ENCODE measurements around the gene ATP2B2.

Gene ATP2B2

DNA sequence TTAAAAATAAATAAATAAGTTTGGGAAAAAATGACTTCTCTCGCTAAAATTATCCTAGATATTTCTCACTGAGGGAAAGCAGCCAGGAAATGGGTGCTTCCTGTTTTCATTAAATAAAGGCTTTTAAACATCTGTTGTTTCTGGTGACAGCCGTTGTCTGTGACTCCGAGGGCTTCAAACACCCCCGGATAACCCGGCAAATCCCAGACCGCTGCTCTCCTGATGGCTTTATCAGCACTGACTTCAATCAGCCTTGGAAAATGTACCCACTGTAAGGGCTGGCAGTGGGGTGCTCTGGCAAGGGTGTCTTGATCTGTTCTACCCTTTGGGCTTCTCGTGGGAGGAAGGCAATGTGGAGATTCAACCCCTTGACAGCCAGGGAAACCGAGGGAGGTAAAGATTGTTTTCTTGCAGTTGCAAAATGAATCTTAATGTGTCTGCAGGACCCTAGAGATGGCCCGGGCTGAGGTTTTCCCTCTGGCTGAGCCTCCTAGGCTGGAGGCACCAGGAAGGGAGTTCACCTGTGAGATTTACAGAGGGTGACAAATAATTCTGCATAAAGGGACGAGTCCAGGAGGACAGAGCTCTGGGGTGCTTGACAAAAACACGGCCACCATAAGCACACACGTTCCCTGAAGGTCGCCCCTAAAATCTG, 150.9 kb downstream of the ATP2B2 start:
- H3K4me3 ChIP-seq (ENCODE audit: low read depth, low read length), result no peak overlapping the region
- DNase-seq (ENCODE audit: low read depth), result no peak
- TF ChIP-seq, protein P1, sequence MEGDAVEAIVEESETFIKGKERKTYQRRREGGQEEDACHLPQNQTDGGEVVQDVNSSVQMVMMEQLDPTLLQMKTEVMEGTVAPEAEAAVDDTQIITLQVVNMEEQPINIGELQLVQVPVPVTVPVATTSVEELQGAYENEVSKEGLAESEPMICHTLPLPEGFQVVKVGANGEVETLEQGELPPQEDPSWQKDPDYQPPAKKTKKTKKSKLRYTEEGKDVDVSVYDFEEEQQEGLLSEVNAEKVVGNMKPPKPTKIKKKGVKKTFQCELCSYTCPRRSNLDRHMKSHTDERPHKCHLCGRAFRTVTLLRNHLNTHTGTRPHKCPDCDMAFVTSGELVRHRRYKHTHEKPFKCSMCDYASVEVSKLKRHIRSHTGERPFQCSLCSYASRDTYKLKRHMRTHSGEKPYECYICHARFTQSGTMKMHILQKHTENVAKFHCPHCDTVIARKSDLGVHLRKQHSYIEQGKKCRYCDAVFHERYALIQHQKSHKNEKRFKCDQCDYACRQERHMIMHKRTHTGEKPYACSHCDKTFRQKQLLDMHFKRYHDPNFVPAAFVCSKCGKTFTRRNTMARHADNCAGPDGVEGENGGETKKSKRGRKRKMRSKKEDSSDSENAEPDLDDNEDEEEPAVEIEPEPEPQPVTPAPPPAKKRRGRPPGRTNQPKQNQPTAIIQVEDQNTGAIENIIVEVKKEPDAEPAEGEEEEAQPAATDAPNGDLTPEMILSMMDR (IDR thresholded peaks at IDR 0.05; ENCODE audit: low read depth, low read length, missing control alignments), result no peak

DNA sequence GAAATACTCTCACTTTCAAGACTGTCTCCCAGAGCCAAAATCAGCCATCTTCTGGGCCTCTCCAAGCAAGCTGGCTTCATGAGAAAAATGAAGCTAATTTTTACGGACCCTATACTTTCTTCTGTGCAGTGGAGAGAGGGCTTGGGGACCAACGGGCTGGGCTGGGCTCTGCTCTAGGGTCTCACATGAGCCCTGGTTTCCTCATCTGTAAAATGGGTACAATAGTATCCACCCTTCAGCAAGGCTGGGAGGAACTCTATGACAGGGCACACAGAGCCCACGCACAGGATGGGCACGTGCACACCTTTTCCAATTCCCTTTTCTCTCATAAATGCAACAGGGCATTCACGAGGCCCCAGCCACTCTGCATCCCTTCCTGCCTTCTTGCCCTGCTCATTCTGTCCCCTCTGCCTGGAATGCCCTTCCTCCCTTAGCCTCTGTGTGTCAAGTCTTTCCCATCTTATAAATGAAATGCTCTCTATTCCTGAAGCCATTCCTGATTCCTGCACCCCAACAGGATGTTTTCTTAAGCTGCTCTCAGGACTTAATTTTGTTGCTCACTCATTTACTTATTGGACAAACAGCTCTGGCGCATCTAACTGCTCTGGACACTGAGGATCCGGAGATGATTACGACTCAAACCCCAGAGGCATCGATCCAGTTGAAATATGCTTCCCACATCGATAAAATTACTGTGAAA, 151.6 kb downstream of the ATP2B2 start:
- H3K4me3 ChIP-seq (ENCODE audit: low read depth, low read length), result no peak overlapping the region
- no peak for DNase-seq (ENCODE audit: low read depth)
- TF ChIP-seq, protein P1 (IDR thresholded peaks at IDR 0.05; ENCODE audit: low read depth, low read length, missing control alignments), result no peak

DNA sequence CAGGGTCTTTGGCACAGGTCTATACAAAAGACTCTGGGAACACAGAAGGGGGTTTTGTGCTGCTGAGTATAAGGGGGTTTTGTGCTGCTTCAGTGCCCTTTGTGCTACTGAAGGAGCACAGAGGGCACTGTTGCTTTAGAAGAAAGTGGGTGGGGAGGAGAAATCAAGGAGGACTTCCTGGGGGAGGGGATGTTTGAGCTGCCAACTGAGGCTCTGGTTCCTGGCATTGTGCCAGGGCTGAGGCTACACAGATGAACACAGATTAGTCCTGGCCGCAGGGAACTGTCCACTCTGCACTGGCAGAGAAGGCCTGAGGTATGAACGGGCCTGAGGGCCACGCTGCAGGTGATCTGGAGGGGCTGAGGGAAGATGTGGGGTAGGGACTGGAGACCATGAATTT, 152.2 kb downstream of the ATP2B2 start:
- TF ChIP-seq, protein P1 (IDR thresholded peaks at IDR 0.05; ENCODE audit: low read depth, low read length, missing control alignments), result no peak
- H3K4me3 ChIP-seq (ENCODE audit: low read depth, low read length), result no peak overlapping the region
- no peak for DNase-seq (ENCODE audit: low read depth)

DNA sequence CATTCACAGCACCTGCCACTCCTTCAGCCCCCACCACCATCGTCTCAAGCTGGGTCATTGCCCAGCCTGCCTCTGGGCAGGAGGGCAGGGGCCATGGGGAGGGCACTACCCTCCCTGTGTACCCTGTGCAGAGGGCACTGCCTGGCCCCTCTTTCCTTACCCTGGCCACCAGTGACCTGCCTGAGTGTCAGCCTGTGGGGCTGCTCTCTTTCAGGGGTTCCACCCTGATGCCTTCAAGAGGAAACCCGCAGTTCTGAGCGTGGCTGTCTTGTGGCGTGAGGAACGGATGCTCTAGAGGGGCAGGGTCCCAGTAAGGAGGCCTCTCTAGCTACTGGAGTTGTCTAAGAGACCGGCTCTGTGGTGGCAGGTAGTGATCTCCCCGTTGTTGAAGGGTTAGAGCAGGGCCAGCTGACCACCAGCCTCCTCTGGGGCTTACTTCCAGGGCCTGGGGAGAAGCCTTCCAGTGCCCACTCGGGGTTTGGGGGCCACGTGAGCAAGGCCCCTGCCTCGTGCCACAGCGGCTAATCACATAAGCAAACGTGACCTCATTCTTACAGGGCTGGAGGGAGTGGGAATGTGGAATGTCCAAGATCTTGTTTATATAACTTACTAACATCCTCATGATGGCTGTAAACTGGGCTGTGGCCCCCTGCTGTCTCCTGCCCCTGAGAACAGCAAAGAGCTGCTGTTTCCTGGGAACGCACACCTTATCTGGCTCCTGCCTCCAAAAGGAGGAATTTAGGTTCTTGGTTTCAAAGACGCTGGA, 153.1 kb downstream of the ATP2B2 start:
- TF ChIP-seq, protein P1 (IDR thresholded peaks at IDR 0.05; ENCODE audit: low read depth, low read length, missing control alignments), result no peak
- no peak for DNase-seq (ENCODE audit: low read depth)
- H3K4me3 ChIP-seq (ENCODE audit: low read depth, low read length), result no peak overlapping the region

DNA sequence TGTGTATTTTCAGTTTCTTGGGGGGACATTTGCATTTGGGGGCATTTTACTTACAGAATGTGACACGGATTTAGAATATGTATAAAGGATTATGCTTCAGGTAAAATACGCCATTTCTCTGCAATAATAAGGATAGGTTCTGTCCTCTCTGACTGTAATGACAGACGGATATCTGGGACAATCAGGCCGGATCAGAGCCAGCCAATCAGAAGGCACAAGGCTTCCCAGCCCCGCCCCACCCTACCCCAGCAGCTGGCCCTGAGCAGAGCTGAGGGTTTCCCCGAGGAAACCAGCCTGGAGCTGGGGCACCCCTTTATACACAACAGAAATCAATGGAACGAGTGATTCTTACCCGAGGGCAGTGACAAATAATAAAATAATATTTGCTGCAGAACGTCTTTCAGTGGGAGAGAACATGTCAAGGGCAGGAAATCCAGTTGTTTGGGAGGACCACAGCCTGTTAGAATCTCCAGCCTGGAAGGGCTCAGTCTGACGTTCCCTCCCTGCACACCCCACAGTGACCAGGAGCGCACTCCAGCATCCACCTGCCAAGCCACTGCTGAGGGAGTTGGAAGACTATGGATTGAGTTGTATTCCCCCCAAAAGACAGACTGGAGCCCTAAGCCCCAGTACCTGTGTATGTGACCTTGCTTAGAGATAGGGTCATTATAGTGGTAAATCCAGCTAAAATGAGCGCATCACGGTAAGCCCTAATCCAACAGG, 154.2 kb downstream of the ATP2B2 start:
- TF ChIP-seq, protein P1 (IDR thresholded peaks at IDR 0.05; ENCODE audit: low read depth, low read length, missing control alignments), result no peak
- no peak for DNase-seq (ENCODE audit: low read depth)
- H3K4me3 ChIP-seq (ENCODE audit: low read depth, low read length), result no peak overlapping the region

DNA sequence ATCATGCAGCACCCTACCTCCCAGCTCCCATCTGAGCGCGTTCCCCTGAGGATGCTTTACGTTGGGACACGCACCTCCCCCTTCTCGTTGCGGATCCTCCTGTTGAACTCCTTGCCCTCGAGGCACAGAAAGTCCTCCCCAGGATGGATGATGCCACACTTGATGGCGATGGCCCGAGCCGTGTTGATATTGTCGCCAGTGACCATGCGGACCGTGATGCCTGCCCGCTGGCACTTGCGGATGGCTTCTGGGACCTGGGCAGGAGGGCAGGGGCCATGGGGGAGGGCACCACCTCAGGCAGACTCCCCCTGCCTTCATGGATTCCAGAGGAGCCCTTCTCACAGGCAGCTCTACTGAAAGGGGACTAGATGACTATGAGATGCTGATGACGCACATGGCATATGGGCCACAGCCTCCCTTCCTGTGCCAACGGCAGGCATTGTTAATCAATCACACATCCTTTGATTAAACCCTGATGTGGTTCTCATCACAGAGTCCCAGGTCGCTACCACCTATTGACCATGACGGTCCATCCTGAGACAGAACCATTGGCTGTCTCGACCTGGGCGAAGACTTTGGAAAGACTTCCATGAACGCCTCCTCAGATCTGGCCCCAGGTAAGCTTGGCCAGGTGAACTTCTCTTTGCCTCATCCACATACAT, 154.9 kb downstream of the ATP2B2 start:
- TF ChIP-seq, protein P1 (IDR thresholded peaks at IDR 0.05; ENCODE audit: low read depth, low read length, missing control alignments), result no peak
- no peak overlapping the region for H3K4me3 ChIP-seq (ENCODE audit: low read depth, low read length)

More for the DNA sequence above, 154.9 kb downstream of the ATP2B2 start:
- DNase-seq (ENCODE audit: low read depth), result no peak
